GM18508 (cell line): ENCODE results near the gene FOXR1.

Experiments used
- ATAC-seq: cut with Tn5 transposase; IDR thresholded peaks from one replicate; pipeline ENCODE4 v1.9.1; 2021; ENCODE audit warnings: moderate number of reproducible peaks; ENCODE audit not compliant: insufficient read depth, unreplicated experiment

The FOXR1 gene

GRCh38 chr11:118971646-118972045, at the start of gene FOXR1:
TSS of gene FOXR1 (plus strand) at chr11:118971761. CDS start at chr11:118971932, 171 bp downstream.
- no peak for ATAC-seq

GRCh38 chr11:118921929-118922744, 49.4 kb upstream of the FOXR1 start:
- no peak for ATAC-seq

- no peak for ATAC-seq
These were observed 48.6 kb upstream of the FOXR1 start for GRCh38 chr11:118922745-118923627.

- no peak for ATAC-seq
These were observed 47.6 kb upstream of the FOXR1 start for GRCh38 chr11:118923721-118924587.

GRCh38 chr11:118924591-118925585, 46.7 kb upstream of the FOXR1 start:
- no peak for ATAC-seq

GRCh38 chr11:118927554-118928100, 43.9 kb upstream of the FOXR1 start:
- no peak for ATAC-seq

- peak; percentile 33 for ATAC-seq
These were observed 43.3 kb upstream of the FOXR1 start for GRCh38 chr11:118928101-118928869.

- no peak for ATAC-seq
These were observed 42.6 kb upstream of the FOXR1 start for GRCh38 chr11:118928870-118929500.

GRCh38 chr11:118929501-118930093, 42.0 kb upstream of the FOXR1 start:
- ATAC-seq: no peak

- ATAC-seq: no peak
These were observed 41.4 kb upstream of the FOXR1 start for GRCh38 chr11:118930094-118930712.

- no peak for ATAC-seq
These were observed 40.0 kb upstream of the FOXR1 start for GRCh38 chr11:118931571-118931970.

GRCh38 chr11:118933486-118933885, 38.1 kb upstream of the FOXR1 start:
- no peak for ATAC-seq

GRCh38 chr11:118935376-118935775, 36.2 kb upstream of the FOXR1 start:
- ATAC-seq: no peak

- ATAC-seq: no peak
These were observed 32.8 kb upstream of the FOXR1 start for GRCh38 chr11:118938491-118939403.

- no peak for ATAC-seq
These were observed 32.1 kb upstream of the FOXR1 start for GRCh38 chr11:118939404-118939915.
